Gastrocnemius medialis (tissue), 4 donors: ENCODE measurements around the gene BSPRY. TPM values are rescaled to one million over a fixed set of nuclear protein-coding genes. Genes with fewer than 3 reads are reported as not detected.

ENCODE experiments used
- ATAC-seq, 2 donors: fragments of 150-250 bp; one replicate each; pipeline ENCODE4 v1.9.1; 2016
- DNase-seq, 2 donors: peaks; one replicate each; pipeline ENCODE4 v3.0.0-alpha.2; 2019
- H3K27ac ChIP-seq, 4 donors: fragments of 200-600 bp; sonication (generic); 1 replicate in 1 of 4; 2 replicates in 3 of 4; pipeline ENCODE4 v1.5.1; 2016 to 2018; ENCODE audit warnings: mild to moderate bottlenecking in 2 of 4, moderate library complexity in 1 of 4
- H3K27me3 ChIP-seq, 3 donors: fragments of 200-600 bp; sonication (generic) in 2 of 3; 1 replicate in 1 of 3; 2 replicates in 2 of 3; pipeline versions ENCODE4 v1.5.1 to v1.6.0; 2016 to 2019; ENCODE audit warnings: mild to moderate bottlenecking in 1 of 3, moderate library complexity in 1 of 3
- H3K36me3 ChIP-seq, 2 donors: fragments of 200-600 bp; sonication (generic) in 1 of 2; one replicate each; pipeline ENCODE4 v1.5.1; 2017 to 2018
- H3K4me1 ChIP-seq, 2 donors: fragments of 200-600 bp; sonication (generic) in 1 of 2; one replicate each; pipeline ENCODE4 v1.5.1; 2016 to 2017; ENCODE audit warnings: mild to moderate bottlenecking in 2 of 2
- H3K4me3 ChIP-seq, 4 donors: fragments of 200-600 bp; sonication (generic) in 3 of 4; 1 replicate in 1 of 4; 2 replicates in 3 of 4; pipeline ENCODE4 v1.5.1; 2016 to 2019; ENCODE audit warnings: mild to moderate bottlenecking in 2 of 4
- H3K9me3 ChIP-seq, 3 donors: fragments of 200-600 bp; sonication (generic) in 2 of 3; 1 replicate in 1 of 3; 2 replicates in 2 of 3; pipeline ENCODE4 v1.5.1; 2016 to 2019
- POLR2A ChIP-seq, 2 donors: fragments of 450-650 bp; IDR thresholded peaks; one replicate each; pipeline ENCODE4 v1.6.1; 2017; ENCODE audit warnings: antibody characterized with exemption in 2 of 2, mild to moderate bottlenecking in 2 of 2, moderate library complexity in 2 of 2
- in situ Hi-C, 4 donors: fragments of 200-750 bp; cut with MboI; loops; one replicate each; pipeline versions ENCODE4 v1.15.0 to v1.8.0; 2017; ENCODE audit warnings: low sequenced_read_pairs in 4 of 4
- intact Hi-C: fragments of 100-400 bp; cut with DNase I; formaldehyde crosslinking; loops from one replicate; pipeline ENCODE4 v1.15.1; 2023; ENCODE audit warnings: low total_unique reads
- total RNA-seq, 4 donors: library from RNA; depleted of rRNA; stranded (reverse); fragments of >200 nt; gene quantifications; one replicate each; pipeline versions ENCODE4 v1.1.0 to v1.2.3, GENCODE V29; 2016
- TF ChIP-seq, protein P1 (sequence below), 5 experiments: fragments of 450-650 bp in 3 of 5; fragments of 200-600 bp in 2 of 5; sonication (generic) in 2 of 5; IDR thresholded peaks in 4 of 5; conservative IDR thresholded peaks in 1 of 5; 1 replicate in 4 of 5; 2 replicates in 1 of 5; pipeline ENCODE4 v1.5.1; 2016 to 2019; ENCODE audit warnings: antibody characterized with exemption in 5 of 5, mild to moderate bottlenecking in 3 of 5, moderate library complexity in 3 of 5

BSPRY gene
- total RNA-seq, 4 donors from 2014 or later = 0.12 TPM; not detected in 3

GRCh38 chr9:113370806-113371325, 21.5 kb downstream of the BSPRY start:
- Histone ChIP-seq H3K4me3 (no peak overlapping the region), H3K4me1 (peaks cover 4 to 10% of the 10 kb centered on the region in 2 donors), H3K9me3 (no peaks in the 10 kb centered on the region), H3K27me3 (no peaks in the 10 kb centered on the region), H3K27ac (no peak overlapping the region), H3K36me3 (peaks cover 0 to 13% of the 10 kb centered on the region in 2 donors)
- intact Hi-C loops (no loop called here), in situ Hi-C loops (no loop called here)
- ATAC-seq = no peak
- TF ChIP-seq, protein P1, sequence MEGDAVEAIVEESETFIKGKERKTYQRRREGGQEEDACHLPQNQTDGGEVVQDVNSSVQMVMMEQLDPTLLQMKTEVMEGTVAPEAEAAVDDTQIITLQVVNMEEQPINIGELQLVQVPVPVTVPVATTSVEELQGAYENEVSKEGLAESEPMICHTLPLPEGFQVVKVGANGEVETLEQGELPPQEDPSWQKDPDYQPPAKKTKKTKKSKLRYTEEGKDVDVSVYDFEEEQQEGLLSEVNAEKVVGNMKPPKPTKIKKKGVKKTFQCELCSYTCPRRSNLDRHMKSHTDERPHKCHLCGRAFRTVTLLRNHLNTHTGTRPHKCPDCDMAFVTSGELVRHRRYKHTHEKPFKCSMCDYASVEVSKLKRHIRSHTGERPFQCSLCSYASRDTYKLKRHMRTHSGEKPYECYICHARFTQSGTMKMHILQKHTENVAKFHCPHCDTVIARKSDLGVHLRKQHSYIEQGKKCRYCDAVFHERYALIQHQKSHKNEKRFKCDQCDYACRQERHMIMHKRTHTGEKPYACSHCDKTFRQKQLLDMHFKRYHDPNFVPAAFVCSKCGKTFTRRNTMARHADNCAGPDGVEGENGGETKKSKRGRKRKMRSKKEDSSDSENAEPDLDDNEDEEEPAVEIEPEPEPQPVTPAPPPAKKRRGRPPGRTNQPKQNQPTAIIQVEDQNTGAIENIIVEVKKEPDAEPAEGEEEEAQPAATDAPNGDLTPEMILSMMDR (IDR thresholded peaks at IDR 0.05 in 4 of 5, conservative IDR thresholded peaks at IDR 0.05 in 1 of 5) = no peak
- TF ChIP-seq POLR2A (IDR thresholded peaks at IDR 0.05) = no peak
- DNase-seq = no peak

DNA sequence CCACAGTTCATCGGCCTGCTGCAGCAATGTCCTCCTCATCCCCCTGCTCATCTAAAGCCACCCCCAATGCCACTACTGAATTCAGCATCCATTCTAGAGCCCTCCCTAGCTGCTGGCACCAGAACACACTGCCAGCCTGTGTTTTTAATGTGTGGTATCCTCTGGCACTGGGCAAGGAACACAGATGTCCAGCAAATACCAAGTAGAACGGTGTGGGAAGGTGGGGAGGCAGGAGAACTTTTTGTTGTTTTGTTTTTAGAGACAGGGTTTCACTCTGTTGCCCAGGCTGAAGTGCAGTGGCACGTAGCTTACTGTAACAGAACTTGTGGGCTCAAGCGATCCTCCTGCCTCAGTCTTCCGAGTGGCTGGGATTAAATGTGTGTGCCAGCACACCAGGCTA, 22.7 kb downstream of the BSPRY start:
- H3K4me3 ChIP-seq = no peak overlapping the region
- H3K27ac ChIP-seq = no peak overlapping the region
- H3K27me3 ChIP-seq = no peaks in the 10 kb centered on the region
- TF ChIP-seq POLR2A (IDR thresholded peaks at IDR 0.05) = no peak
- TF ChIP-seq, protein P1 (IDR thresholded peaks at IDR 0.05 in 4 of 5, conservative IDR thresholded peaks at IDR 0.05 in 1 of 5) = no peak
- ATAC-seq (no peak), DNase-seq (no peak)
- intact Hi-C loops = no loop called here
- H3K36me3 ChIP-seq = peaks cover 0 to 13% of the 10 kb centered on the region in 2 donors
- peaks cover 10 to 14% of the 10 kb centered on the region in 2 donors for H3K4me1 ChIP-seq
- H3K9me3 ChIP-seq = no peaks in the 10 kb centered on the region
- in situ Hi-C loops = no loop called here

DNA sequence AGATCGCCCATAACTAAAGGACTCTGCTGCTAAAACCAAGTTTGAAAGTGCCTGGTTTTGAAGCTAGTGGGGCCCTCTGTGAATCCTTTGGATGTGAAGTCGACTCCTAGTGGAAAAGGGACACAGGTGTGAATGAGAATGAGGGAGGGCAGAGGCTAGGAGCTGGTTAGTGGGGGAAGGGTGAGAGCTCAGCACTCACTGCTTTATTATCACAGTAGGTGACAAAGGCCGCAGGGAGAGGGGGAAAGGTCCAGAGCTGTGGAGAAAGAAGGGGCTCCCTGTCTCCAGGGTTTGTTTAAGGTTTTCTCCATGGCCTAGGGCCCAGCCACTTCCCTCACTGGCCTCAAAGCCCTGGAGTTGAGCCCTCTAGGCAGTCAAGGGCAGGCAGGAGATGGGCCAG, 23.9 kb downstream of the BSPRY start:
- intact Hi-C loops = no loop called here
- ATAC-seq = no peak

GRCh38 chr9:113373676-113374392, 24.5 kb downstream of the BSPRY start:
- in situ Hi-C loops = no loop called here
- ATAC-seq = no peak
- H3K4me3 ChIP-seq = no peak overlapping the region
- H3K4me1 ChIP-seq = peaks cover 10 to 14% of the 10 kb centered on the region in 2 donors
- H3K27ac ChIP-seq = no peak overlapping the region
- intact Hi-C loops = no loop called here
- peaks cover 0 to 13% of the 10 kb centered on the region in 2 donors for H3K36me3 ChIP-seq
- no peak for TF ChIP-seq POLR2A (IDR thresholded peaks at IDR 0.05)
- TF ChIP-seq, protein P1 (IDR thresholded peaks at IDR 0.05 in 4 of 5, conservative IDR thresholded peaks at IDR 0.05 in 1 of 5) = no peak
- no peaks in the 10 kb centered on the region for H3K27me3 ChIP-seq
- no peaks in the 10 kb centered on the region for H3K9me3 ChIP-seq
- DNase-seq = no peak

More for the DNA sequence above, 23.9 kb downstream of the BSPRY start:
- no peak for DNase-seq
- in situ Hi-C loops = no loop called here
- H3K36me3 ChIP-seq = peaks cover 0 to 13% of the 10 kb centered on the region in 2 donors
- no peaks in the 10 kb centered on the region for H3K9me3 ChIP-seq
- H3K27me3 ChIP-seq = no peaks in the 10 kb centered on the region
- H3K4me1 ChIP-seq = peaks cover 10 to 14% of the 10 kb centered on the region in 2 donors
- H3K27ac ChIP-seq = no peak overlapping the region
- H3K4me3 ChIP-seq = no peak overlapping the region
- TF ChIP-seq POLR2A (IDR thresholded peaks at IDR 0.05) = no peak
- TF ChIP-seq, protein P1 (IDR thresholded peaks at IDR 0.05 in 4 of 5, conservative IDR thresholded peaks at IDR 0.05 in 1 of 5) = no peak
